GM21360 (cell line): ENCODE data around the gene ZNF398.

Experiments used
- ATAC-seq: cut with Tn5 transposase; IDR thresholded peaks from one replicate; pipeline ENCODE4 v1.9.1; 2021; ENCODE audit warnings: mild to moderate bottlenecking, moderate library complexity; ENCODE audit not compliant: unreplicated experiment

The ZNF398 gene

DNA sequence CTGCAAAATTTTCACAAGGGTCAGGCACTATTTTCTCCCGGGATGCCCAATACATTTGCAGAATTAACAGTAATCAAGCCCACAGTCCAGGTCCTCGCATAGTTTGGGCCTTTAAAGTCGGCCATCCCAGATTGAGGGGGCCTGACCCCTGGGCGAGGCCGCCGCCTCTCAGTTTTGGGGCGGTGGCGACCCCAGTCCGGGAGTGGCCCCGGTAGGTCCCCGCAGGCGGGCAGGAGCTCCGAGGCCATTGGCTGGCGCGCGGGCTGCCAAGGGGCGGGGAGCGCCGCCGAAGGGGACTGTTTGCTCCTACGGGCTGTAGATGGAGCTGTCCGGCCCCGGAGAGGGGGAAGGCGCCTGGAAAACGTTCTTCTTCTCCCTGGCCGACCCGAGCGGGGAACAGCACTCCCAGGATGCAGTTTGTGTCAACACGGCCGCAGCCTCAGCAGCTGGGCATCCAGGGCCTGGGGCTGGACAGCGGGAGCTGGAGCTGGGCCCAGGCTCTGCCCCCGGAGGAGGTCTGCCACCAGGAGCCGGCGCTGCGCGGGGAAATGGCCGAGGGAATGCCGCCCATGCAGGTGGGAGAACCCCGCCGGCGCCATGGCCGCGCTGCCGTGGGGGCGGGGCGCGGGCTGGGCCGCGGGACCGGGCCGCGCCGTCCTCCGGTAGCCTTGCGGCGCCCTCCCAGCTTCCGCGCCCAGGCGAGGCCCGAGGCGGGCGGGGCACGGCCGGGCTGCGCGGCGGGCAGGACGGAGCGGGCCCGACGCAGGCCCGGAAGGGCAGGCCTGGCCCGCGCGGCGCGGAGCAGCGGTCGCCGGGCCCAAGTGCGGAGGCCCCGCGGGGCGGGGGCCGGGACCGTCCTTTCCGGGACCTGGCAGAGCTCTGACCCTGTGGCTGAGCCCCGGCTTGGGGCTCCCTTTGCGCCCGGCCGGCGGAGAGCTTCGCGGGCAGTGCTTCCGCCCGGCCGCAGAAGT lies 48.2 kb downstream of the ZNF398 start, which contains the start of gene ZNF282:
Gene ZNF282 (plus strand): TSS at position 367 of the 971 bp plus-strand sequence. CDS start 44 bp downstream, at position 411.
- peak; percentile 92 for ATAC-seq

DNA sequence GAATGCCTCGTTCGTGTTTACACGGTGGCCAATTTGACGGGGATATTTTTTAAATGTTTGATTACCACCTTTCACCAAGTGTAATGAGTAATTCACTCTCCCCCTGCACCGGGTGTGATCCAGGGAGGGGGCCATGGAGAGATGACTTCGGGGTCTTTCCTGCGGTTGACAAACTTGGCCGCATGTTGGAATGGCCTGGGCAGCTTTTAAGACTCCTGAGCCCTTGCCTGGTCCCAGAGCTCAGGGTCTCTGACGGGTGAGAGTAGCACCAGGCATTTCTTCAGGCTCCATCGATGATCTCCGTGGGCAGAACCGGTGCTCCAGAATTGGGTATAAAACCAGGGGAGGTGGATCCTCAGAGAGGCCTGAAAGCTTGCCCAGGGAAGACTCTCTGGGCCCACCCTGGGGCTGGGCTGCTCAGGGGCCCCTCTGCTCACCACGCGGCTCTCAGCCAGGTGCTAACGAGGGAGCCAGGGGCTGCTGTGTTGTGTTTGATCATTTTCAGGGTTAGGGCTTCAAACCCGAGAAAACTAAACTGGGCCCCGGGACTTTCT lies 49.0 kb downstream of the ZNF398 start:
- peak; percentile 9 for ATAC-seq

DNA sequence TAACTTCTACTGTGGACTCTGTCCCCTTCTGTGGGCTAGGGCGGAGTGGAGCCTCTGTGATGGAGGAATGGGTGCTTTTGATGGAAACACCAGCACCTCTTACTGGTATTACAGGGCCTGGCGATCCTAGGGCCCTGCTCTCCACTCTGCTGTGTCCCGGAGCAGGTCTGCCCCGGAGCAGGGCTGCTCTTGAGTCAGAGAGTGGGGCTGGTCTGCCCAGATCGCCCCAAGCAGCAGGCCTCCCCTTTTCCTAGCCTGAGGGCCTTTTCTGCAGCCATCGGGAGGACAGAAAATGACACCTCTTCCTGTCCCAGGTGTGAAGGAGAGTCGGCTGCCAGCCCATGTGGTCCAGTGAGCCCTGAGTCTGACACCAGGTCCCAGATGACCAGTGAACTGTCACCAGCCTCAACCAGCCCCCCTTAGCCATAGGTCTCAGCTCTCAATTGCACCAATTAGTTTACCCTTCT lies 49.5 kb downstream of the ZNF398 start:
- no peak for ATAC-seq

DNA sequence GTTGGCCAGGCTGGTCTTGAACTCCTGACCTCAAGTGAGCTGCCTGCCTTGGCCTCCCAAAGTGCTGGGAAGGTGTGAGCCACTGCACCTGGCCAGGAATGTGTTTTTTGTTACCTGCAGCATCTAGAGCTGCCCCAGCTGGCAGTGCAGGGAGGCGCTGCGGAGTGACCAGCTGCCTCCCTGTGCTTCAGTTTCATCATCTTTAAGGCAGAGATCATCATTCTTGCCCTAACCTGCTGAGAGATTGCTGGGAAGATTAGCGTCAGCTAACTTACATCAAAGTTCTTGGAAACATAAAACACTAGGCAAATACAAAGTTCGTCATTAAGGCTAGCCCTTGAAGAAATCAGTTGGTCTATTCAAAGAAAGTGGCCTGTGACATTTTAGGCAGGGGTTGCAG lies 50.4 kb downstream of the ZNF398 start:
- ATAC-seq, result no peak

DNA sequence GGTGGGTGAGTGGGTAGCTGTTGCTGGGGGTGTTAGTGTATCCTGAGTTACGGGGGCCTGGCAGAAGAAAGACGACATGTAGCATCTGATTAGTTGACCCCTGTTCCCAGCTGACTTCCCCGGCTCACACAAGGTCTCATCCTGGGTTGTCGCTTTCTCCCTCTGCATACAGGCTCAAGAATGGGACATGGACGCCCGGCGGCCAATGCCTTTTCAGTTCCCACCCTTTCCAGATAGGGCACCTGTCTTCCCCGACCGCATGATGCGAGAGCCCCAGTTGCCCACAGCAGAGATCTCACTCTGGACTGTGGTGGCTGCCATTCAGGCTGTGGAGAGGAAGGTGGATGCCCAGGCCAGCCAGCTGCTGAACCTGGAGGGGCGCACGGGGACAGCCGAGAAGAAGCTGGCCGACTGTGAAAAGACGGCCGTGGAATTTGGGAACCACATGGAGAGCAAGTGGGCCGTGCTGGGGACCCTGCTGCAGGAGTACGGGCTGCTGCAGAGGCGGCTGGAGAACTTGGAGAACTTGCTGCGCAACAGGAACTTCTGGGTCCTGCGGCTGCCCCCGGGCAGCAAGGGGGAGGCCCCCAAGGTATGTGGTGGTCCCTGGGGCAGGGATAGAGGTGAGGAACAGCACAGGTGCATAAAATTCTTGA lies 51.0 kb downstream of the ZNF398 start:
- no peak for ATAC-seq

DNA sequence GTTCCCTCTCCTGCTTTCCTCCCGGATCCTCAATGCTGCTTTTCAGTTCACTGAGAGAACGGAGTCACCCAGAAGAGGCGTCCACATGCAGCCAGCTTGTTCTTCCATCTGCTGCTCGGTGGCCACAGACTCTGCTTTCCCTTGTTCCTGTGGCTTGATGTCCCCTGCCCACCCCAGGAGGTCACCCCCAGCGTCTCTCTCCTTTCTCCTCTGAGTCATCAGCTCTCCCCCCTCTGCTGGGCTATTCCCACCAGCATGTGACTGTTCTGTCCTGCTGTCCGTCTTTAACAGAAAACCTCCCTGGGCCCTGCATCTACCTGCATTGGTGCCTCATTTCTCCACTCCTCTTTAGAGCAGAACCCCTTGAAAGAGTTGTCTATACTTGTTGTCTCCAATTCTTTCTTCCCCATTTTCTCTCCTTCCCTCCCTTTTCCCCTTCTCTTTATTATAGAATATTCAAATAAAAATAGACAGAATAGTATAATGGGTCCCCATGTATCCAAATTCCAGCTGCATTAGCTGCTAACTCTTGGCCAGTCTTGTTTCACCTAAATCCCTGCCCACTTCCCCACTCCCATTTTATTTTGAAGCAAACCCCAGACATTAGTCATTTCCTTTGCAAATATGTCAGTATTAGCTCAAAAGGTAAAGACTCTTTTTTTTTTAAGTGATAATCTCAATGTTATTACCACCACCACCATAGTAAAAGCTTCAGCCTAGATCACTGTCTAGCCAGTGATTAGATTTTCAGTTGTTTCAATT lies 52.2 kb downstream of the ZNF398 start:
- ATAC-seq, result no peak

DNA sequence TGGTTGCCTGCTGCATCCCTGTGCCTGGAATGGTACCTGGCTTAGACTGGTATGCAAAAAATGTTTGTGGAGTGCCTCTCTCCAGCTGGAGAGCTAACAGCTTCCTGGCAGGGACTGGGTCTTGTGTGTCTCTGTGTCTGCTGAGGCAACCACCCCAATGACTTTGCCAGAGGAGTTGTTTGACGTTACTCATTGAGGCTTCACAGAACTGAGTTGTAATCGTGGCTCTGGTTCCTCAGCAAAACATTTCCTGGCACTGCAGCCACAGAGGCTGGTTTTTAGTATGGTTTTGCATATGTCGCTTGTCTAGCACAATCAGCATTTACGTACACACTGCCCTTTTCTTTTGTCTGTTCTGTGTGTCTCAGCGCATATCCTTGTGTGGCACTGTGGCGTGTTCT lies 55.6 kb downstream of the ZNF398 start:
- ATAC-seq, result no peak

DNA sequence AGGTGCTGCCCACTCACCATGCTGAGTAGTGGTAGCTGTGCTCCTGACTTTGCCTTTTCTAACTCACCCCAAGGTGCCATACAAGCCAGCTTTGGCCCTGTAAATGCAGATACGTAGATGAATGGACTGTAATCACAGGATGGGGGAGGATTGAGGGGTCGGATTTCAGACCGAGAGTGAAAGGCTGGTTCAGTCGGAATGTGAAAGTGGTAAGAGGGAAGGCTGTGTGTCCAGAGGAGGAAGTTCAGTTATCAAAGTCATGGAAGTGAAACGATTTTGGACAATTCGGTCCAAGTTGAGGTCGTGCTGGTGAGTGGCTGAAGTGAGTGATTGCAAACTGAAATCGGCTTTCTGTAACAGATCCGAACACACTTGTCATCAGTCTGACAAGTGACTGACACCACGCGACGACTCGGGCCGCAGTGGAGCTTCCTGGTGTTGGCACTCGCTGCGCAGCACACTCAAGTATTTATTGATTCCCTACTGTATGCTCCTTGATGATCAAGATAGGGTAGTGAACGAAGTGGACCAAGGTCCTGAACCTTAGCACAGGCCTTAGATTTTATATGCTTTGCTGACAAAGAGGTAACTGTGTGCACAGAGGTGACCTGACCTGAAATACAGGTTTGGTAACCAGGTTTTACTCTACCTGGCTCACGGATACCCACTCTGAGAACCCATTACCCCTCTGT lies 58.6 kb downstream of the ZNF398 start:
- ATAC-seq, result no peak

DNA sequence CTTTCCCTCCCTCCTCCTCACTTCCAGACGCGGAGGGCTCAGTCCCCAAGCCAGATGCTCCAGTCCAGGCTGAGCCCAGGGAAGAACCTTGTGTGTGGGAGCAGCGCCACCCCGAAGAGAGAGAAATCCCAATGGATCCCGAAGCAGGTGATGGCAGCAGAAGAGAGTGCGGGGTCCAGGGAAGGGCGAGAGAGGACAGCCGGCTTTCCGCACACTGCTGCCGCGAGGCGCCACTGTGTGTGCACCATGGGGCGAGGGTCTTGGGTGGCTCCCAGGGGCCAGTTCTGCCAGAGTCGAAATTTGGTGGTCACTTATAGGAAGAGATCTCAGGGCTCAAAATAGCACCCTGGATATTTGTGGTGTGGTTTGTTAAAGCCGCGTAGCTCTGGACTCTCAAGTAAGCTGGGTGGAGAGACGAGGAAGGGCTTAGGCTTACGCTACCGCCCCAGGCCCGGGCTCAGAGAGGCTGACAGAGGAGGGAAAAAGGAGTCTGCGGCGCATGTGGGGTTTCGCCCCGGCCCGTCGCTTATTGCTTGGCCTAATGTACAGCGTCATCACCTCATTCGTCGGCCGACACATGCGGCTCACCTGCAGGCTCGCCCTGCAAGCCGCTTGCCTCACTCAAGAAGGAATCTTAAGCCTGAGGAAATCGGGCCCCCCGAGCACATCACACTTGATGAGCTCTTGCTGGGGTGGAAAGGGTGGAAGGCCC lies 60.2 kb downstream of the ZNF398 start:
- ATAC-seq, result no peak

DNA sequence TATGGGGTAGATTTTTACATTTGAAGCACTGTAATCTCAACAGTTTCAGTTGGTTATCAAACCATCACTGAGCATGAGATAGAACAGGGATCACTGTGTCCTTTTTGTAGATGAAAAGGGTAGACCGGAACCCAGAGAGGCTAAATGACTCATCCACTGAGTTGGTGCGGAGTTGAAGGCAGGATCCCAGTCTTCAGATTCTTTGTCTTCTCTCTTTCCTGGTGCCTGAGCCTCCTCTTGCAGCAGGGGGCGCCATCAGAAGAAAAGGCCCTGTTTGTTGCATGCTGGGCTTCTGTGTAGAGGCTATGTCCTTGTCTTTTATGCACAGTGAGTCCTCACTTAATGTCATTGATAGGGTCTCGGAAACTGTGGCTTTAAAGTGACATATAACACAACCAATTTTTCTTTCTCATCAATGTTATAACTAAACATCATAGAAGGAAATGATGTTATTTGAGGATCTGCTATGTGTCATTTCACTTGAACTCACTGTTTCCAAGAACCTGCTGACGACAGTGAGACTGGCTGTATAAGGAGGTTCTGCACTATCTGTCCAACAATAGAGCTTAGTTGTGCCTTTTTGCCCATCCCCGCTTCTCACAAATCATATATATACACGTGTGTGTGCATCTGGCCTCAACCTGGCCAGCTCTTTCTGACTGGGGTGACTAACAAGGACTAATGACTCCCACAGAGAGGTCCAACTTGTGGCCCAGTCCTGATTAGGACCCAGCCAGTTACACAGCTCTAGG lies 62.4 kb downstream of the ZNF398 start:
- ATAC-seq, result peak; percentile 71

DNA sequence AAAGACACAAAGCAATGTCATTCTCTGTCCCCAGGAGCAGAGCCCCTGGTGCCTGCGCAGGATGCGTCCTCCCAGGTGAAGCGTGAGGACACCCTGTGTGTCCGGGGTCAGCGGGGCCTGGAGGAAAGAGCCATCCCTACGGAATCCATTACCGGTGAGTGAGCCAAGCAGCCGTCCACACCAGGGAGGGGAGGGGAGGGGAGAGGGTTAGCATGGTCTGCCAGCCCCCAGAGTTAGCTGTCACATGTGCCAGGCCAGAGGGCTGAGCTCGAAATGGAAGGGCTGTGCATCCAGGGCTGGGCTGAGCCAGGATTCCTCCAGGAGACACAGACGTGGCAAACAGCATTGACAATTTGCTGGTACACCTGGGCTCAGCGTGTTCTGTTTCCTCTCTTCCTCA lies 63.3 kb downstream of the ZNF398 start:
- ATAC-seq, result no peak

DNA sequence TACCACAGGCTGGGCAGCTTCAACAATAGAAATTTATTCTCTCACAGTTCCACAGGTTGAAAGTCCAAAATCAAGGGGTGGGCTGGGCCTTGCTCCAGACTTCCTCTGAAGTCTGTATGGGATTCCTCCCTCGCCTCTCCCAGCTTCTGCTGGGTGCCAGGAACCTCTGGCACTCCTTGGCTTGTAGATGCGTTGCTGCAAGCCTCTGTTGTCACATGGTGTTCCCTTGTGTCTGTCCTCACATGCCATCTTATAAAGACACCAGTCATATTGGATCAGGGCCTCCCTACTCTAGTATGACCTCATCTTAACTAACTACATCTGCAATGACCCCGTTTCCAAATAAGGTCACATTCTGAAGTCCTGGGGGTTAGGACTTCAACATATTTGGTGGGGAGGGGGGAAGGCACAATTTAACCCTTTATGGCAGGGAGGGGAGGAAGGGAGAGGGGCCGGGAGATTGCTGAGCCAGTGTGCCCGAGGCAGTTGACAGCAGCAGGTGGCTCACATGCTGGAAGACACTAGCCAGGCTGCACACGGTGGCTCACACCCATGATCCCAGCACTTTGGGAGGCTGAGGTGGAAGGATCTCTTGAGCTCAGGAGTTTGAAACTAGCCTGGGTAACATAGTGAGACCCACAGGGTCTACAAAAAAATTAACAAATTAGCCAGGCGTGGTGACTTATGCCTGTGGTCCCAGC lies 66.9 kb downstream of the ZNF398 start:
- ATAC-seq, result no peak

DNA sequence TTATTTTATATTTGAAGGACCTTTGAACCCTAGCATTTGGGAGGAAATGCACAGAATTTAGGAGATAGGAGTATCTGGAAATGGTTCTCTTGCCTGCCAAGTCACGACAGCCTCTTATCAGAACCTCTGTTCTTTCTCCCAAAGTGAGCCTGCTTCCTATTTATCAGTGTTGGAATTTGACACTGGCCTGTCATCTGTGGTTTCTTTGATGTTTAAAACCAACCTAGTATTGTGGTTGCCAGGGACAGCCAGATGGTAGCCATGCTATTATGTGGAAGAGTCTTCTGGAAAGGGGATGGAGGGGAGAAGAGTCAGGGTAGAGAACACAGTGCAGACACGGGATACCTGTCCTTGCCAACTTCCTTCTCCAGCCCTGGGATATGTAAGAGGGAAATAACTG lies 69.1 kb downstream of the ZNF398 start:
- ATAC-seq, result no peak

DNA sequence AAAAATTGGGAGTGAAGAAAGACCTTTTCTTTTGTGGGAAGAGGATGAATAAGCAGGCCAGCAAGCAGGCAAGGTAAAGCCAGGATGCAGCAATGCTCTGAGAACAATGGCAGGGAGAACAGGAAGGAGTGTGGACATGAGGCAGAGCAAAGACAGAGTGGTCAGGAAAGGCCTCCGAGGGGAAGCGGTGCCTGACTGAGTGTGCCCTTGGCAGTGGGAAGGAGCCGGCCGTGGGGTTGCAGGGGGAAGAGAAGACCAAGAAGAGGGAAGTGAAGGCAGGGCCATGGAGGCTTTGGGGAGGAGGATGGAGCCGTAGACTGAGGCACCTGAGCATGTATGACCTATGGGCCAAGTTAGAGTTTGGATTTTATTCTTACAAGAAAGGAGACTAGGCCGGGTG lies 70.3 kb downstream of the ZNF398 start:
- ATAC-seq, result no peak

DNA sequence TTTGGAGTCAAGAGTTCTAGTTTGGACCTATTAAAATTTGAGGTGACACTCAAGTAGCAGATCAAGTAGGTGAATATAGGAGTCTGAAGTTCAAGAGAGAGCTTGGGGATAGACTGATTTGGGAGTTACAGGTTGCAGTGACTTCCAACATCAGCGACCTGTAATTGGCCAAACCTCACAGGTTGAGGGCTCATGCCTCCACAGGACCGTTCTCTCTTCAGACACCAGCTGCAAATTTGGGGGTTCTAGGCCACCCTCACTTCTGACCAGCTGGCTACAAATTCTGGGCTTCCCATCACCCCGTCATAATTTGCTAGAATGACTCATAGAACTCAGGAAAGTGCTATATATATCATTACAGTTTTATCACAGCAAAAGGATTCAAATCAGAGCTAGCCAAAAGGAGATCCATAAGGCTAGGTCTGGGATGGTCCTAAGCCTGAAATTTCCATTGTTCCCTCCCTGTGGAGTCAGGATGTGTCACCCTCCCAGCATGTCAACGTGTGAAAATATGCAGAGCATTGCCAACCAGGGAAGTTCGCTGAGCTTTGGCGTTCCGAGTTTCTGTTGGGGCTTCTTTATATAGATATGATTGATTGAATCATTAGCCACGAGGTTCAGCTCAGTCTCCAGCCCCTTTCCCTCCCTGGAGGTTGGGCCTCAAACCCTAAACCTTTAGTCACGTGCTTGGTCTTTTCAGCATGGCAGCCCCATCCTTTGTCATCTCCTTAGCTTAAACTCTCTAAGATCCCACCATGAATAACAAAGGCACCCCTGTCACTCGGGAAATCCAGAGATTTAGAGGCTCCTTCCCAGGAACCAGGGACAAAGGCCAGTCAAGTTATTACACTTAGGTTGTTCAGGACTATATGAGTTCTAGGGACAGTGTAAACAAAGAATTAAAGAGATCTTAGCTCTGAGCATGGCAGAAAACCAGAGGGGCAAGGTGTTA lies 71.5 kb downstream of the ZNF398 start:
- ATAC-seq, result no peak

DNA sequence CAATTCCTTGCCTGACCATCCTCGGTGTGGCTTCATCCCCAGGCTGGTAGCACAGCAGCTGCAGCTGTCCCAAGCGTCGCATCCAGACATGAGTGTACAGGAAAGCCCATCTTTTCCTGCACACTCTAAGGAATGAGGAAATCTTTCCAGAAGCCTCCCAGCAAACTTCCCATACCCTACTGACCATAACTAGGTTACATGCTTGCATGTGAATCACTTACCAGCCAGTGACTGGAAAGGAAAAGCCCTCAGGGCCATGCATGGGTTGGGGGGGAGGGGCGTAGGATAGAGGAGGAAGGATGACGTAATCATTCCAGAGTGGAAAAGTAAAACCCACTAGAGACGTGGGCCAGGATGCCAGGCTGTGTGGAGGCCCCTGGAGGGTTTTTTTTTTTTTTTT lies 73.3 kb downstream of the ZNF398 start:
- no peak for ATAC-seq

DNA sequence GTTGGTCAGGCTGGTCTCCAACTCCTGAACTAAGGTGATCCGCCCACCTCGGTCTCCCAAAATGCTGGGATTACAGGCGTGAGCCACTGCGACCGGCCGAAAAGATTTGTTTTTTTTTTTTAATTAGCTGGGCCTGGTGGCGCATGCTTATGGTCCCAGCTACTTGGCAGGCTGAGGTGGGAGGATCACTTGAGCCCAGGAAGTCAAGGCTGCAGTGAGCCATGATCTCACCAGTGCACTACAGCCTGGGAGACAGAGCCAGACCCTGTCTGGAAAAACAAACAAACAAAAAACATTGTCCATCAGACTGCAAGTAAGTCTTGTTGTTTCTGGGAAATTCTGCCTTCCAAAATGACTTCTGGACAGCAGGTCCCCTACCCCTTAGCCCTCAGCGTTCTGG lies 75.9 kb downstream of the ZNF398 start:
- no peak for ATAC-seq
